NCI-H128 (cell line): ENCODE results near the gene CBFB.

Source experiments
- DNase-seq: peaks from one replicate; lab custom pipeline; 2025; ENCODE audit not compliant: unreplicated experiment; lab: John Stamatoyannopoulos, UW

CBFB gene

DNA sequence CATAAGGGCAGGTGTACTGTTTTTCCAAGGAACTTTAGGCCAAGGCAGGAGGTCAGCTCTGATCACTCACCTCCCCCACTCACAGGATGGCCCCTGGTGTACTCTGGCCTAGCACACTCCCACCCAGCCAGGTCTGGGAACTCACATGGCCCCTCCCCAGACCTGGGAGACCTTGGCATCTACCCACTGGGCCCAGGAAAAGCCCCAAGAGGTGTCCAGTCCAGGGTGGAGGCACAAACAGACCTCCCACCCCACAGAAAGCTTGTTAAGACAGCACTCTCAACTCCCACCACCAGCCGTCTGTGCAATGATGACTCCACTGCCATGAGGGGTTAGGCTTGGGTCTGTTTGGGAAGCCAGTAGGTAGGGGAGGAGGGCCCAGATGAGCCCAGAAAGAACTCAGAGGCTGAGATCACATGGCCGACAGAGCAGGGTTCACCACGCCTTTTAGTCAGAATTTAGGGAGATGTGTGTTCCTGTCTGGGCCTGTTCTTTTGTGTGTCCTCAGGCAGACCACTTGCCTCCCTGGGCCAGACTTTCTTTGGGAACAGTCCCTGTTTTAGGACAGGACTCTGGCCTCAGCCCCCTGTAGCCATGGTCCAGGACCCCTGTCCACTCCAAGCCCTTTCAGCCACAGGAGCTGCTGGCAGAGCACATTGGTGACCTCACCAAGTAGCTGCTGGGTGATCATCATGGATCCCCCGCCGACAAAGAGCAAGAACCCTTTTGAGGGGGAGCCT lies 12.1 kb upstream of the CBFB start:
- no peak for DNase-seq

DNA sequence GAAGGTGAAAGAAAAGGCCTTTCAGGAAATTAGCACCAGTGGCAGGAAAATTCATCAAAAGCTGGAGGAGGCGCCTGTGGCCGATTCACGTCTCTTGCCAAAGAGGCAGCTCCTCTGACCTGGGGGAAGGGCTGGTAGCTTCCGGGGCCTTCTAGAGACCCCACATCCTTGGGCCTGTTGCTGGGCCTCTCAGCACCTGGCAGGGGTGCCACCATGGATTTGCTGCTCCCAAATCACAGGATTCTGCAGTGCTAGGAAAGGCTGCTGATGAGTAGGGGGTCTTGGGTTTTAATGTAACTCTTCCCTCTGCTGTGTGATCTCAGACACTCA lies 11.6 kb upstream of the CBFB start:
- no peak for DNase-seq

DNA sequence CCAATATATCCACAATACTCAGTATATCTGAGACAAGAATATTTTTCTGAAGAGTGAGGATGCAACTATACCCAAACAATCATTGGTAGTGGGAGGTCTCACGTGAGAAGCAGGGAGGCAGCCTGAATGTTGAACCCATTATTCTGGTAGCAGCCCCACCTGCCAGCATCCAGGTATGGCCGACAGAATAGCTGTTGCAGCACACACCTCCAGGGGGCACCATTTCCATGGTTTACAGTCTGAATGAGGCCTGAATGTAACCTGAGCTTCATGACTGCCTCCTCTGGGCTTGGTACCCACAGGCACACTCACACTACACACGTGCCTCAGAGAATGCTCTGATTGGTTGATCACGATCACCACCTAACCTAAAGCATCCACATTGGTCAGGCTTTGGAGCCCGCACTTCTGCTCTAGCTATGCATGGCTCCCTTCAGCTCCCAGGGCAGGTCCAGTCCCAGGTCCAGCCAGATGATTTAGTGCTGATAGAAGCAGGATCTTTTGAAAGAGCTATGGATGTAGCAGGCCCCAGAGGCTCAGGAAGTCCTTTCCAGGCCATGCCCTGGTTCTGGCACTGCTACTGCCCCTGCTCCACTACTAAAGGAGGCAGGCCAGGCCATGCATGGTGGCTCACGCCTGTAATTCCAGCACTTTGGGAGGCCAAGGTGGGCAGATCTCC lies 11.0 kb upstream of the CBFB start:
- DNase-seq: peak; percentile 80

GRCh38 chr16:67019171-67019570 lies 9.8 kb upstream of the CBFB start:
- no peak for DNase-seq

- no peak for DNase-seq
Measured at GRCh38 chr16:67021321-67021720, 7.6 kb upstream of the CBFB start.

DNA sequence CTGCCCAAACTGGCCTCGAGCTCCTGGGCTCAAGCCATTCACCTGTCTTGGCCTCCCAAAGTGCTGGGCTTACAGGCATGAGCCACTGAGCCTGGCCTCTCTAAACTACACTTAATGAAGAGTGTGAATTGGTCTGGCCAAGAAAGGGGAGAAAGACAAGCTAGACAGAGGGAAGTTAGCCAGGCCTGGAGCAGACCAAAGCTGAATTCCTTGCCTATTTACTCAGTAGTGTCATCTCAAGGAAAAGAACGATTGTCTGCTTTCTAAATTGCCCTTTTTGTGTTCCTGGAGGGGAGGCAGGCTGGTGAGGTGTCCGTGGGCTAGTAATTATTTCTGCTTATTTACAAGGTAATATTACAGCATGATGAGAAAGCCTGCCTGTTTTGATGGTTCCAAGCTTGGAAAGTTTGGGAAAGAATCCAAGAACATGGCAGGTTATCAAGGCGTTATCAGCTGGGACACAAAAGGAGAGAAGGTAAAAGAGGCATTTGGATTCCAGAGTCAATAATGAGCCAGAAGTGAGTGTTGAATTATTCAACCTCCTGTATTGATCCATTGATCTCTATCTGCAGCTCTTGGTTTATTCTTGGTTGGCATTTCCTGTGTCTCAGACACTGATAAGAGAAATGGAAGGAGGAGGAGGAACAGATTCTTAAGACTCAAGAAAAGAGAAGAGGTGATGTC lies 6.3 kb upstream of the CBFB start:
- DNase-seq: no peak

GRCh38 chr16:67023689-67024088 lies 5.3 kb upstream of the CBFB start:
- no peak for DNase-seq

DNA sequence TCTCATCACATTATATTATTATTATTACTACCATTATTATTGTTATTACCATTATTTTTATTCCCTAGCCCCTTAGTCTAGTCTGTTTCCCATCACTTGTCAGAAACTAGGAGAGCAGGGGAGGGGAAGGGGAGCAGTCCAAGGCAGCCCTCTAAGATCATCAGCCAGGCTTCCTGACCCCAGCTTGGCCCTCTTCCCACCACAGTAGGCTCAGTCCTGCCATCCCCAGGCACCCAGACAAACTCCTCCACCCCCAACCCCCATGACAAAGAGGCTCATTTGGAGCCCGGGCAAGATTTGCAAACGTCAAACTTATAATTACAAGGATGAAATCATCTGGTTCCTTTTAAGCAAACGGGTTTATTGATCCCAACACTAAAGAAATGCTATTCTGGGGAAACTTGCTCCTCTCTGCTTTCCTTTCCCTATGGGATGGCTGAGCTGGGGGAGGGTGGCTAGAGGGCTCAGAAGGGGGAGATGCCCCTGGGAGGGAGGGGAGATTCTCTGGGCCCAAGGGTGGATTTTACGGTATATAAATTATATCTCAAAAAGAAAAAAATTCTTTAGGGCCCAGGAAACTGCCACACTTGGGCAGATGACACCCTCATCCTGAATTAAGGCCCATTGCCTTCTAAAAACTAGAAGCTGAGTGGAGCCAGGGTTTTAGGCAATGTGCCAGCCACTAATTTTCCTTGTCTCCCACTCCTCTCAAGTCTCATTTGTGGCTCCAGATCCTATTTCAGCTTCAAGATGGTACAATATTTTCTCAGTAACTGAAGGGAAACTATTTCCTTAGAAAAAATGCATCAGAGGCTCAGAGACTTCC lies 4.4 kb upstream of the CBFB start:
- no peak for DNase-seq

DNA sequence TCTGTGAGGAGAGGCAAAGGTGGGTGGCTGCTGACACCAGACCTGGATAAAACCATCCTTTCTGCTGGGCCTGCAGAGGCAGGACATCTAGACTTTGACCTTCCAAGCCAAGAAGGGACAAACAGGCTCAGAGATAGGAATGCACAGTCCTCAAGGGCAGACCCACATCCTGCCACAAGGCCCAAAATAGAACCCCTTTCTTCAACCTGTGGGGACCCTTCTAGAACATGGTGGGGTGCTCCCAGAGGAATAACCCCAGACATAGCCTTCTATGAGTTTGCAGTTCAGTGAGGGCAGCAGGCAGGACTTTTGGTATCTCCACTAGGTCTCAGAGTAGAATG lies 3.8 kb upstream of the CBFB start:
- no peak for DNase-seq

DNA sequence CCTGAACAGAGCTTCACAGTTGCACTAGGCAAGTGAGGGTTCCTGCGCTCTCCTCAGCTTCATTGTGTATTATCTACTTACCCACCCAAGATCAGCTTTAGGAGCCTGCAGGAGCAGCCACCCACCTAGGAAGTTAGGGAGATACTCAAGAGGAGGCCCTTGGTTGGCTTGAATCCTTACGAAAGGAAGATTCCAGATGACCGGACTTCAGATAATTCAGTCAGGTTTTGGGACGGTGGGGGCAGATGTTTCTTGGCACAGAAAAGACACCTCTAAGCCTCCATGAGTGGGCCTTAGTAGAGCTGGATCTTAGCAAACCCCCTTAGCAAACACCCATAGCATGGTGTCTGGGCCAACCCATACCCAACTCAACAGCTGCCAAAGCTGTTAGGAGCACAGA lies 2.4 kb upstream of the CBFB start:
- no peak for DNase-seq

GRCh38 chr16:67027046-67027445 lies 1.9 kb upstream of the CBFB start:
- DNase-seq: no peak

- DNase-seq: no peak
Measured at GRCh38 chr16:67028167-67028695, 718 bp upstream of the CBFB start.

- DNase-seq: no peak
Measured at GRCh38 chr16:67029254-67030096, 526 bp downstream of the CBFB start.

- no peak for DNase-seq
Measured at GRCh38 chr16:67030221-67030962, 1.4 kb downstream of the CBFB start.

DNA sequence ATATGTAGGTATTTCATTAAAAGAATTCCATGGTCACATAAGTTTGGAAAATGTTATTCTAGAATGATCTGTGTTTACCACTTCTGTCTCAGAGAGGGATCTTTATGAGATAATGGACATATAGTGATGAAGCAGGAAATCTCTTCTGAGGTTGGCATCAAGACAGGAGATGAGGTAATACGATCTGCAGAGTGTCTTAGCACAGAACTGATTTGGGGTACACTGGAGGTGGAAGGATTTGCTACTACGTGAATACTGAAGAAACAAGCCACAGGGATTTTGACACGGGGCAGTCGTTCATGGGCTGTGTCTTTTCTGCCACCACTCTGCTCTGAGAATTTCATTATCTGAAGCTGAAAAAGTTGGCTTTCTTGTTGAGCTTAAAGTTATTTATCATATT lies 5.5 kb downstream of the CBFB start:
- no peak for DNase-seq

DNA sequence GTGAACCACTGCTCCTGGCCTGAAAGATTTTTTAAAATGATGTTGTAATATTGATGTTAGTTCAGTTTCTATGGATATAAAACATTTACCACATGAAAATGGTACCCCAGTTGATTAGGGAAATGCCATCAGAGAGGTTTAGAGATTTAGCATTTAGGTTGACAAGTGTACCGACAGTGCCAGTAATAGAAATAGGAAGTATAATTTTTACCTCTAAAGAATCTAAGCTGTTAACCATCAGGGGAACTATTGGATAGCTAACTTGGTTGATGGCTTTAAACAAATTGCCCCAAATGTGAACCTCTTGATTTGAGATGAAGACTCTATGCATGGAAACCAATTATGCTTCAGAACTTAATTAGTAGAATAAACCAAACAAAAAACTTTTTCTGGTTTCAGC lies 6.4 kb downstream of the CBFB start:
- no peak for DNase-seq

DNA sequence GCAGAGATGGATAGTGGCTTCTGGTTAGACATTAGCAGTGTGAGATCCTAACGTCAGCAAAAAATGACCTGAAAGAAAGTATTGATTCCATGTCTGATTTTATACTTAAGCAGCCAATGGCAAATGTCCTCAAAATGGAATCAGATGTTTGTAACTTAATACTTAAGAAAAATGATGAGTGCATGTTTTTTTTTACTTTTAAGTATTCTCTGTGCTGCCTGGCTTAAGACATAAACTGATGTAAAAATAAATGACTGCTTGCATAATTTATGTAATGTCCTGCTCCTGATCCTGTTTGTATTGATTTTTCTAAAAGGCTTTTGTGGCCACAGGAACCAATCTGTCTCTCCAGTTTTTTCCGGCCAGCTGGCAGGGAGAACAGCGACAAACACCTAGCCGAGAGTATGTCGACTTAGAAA lies 7.4 kb downstream of the CBFB start:
- no peak for DNase-seq

DNA sequence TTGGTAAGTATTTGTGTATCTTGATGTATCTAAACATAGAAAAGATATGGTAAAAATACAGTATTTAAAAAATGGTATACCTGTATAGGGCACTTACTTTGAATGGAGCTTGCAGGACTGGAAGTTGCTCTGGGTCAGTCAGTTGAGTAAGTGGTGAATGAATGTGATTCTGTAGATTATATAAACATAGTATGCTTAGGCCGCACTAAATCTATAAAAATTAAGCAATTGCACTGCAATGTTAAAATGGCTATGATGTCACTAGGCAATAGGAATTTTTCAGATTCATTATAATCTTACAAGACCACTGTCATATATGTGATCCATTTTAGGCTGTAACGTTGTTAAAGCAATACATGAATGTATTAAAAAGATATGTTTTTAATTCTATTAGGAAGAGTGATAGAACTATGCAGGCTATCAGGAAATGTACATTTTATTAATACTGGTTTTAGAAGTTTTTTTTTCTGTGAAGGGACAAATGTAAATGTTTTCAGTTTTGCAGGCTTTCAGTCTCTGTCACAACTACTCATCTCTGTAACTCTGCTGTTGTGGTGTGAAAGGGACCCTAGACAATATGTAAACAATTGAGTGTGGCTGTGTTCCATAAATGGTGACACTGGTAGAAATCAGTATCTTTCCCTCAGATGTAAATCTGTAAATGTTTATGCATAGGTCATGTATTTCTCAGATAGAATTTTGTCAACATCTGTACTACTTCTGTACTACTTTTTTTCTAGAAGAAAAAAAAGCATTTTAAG lies 10.5 kb downstream of the CBFB start:
- no peak for DNase-seq

DNA sequence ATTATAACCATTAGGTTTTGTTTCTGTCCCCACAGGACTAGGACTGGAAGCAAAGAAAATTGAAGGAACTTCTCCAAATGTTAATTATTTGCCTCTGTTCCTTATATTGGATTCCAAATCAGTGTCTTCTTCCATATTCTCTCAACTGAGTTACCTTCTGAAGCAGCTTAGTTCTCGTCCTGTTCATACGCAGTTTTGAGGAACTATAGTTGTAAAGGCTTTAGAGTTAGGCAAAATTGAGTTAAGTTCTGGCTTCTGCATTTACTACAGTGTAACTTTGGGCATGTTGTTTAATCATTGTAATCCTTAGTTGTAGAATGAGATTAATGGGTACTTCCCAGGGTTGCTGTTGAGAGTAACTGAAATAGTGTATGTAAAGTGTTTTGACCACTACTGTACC lies 11.2 kb downstream of the CBFB start:
- no peak for DNase-seq
